Measurements from ENCODE around the gene CCR5AS.
"Not testable (repeated sequence)": the region's sequence is repeated elsewhere in the genome, so short reads cannot be mapped to it uniquely, and the experiment has no call there.

Gene CCR5AS

DNA sequence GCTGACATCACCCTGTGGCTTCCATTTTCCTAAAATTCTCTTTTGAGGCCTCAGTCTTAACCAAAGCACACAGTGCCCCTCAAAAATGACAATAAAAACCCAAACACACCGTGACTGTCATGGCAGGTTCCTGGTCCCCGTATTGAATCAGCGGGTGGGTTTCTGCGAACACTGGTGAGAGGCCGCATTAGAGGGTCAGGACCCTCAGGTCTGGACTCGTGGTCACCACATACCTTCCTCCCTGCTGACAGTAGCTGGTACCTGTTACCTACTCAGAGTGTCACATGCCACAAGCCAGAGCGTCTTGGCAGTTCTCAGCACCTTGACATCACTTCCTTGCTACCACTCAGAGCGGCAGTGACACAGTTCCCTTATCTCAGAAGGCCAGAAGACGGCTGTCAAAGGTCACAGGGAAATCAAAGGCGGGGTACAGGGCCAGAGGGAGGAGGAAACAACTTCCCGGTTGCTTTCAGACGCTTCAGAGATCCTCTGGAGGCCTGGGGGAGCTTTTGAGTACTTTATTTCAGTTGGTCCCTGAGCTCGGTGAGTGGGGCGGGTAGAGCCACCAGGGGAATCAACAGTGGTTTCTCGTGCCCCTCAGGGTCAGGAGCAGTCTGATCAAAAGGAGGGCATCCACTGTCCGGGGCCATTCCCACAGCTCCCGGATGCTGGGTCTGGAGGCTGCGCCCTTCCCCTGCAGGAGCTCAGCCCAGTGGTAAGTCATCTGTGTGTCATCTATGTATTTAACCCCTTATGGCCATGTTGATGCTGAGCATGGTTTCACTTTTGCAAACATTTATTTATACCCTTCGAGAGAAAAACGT is at the start of gene CCR5AS, which contains the start of gene CCRL2:
Gene CCR5AS (minus strand): TSS at position 279 of the 824 bp plus-strand sequence.
Gene CCRL2 (plus strand): TSS at position 472 of the 824 bp plus-strand sequence. CDS start 821 bp downstream, outside the sequence.
- no peak for DNase-seq (ENCODE audit: low read depth)

DNA sequence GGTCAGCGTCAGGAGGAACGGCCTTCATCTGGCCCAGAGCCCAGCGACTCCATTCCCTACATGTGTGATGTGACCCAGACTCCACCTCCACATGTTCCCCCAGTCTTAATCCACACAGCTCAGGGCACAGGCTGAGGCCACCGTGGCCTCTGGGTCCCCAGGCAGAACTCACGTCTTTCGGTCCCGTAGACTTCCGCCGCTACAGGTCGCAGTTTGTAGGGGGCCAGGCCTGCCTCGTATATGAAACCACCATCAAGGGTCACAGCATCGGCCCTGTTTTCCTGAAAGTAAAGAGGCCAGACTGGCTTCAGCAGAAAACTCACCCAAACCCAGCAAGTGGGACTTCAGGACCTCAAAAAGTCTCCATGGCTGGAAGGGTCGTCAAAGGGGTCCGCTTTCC is 49.3 kb upstream of the CCR5AS start:
- DNase-seq (ENCODE audit: low read depth), result no peak

DNA sequence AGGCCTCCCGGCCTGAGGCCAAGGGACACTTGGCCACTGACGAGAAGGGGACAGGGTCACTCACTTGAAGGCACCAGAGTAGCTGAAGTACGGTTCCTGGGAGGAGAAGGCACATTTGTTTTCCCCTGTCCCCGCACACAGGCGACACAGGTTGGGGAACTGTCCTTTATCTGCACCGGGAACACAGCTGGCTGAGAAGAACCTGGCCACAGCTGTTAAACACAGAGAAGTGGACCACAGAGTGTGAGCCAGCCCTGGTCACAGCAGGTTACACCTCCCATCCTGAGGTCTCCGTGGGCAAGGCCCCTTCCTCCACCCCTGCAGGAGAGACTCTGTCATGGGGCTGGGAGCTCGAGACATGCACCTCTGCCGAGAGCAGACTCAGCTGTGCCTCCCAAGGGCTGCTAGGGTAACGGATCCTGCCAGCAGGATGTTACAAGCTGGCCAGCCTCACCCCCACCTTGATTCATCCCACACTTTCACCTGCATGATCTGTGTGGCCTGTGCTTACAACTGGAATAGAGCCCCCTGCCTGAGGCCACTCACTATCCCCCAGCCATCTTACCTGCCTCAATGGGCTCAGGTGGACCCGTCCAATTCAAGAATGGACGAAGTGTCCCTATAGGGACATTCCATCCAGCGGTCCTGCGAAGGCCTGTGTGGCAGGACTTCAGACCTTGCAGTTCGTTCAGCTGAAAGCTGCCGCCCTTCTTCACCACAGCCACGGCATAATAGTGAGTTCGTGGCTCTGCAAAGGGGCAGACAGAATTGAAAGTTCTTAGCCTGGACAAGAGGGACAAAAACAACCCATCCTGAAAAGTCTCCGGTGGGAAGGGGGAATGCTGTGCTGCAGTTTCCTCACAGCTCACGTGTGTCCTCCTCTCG is 48.6 kb upstream of the CCR5AS start:
- no peak for DNase-seq (ENCODE audit: low read depth)

DNA sequence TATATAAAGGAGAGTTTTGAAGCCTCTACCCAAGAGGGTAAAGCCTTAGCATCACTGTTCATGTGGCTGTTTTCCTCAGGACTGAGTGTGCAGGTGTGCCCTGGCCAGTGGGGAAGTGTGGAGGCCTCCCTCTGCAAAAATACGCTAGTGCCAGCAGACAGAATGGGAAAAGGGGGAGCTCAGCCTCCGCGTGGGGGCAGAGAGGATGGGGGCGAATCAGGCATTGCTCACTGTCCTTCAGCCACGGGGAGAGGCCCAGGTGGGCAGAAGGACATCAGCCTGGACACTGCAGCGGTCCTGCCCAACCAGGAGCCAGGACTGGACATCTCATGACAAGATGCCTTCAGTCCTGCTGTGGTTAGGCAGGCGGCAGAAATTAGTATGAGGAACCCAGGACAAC is 47.7 kb upstream of the CCR5AS start:
- DNase-seq (ENCODE audit: low read depth), result no peak

DNA sequence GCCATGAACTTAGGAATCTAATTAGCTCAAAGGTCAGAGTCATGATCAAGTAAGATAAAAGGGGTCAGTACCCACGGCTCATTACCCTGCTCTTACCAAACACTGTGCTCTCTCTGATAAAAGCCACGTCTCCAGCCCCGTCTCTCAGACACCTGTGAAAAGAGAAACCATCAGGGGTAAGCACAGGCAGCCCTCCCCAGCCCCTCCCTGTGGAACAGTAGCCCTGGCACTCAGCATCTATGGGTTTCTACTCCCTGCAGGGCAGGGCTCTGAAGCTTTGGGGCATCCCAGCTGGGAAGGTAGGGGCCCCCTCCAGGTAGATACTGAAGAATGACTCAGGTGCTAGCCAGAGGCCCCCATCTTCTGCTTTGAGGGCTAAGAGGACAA is 47.3 kb upstream of the CCR5AS start:
- no peak for DNase-seq (ENCODE audit: low read depth)

DNA sequence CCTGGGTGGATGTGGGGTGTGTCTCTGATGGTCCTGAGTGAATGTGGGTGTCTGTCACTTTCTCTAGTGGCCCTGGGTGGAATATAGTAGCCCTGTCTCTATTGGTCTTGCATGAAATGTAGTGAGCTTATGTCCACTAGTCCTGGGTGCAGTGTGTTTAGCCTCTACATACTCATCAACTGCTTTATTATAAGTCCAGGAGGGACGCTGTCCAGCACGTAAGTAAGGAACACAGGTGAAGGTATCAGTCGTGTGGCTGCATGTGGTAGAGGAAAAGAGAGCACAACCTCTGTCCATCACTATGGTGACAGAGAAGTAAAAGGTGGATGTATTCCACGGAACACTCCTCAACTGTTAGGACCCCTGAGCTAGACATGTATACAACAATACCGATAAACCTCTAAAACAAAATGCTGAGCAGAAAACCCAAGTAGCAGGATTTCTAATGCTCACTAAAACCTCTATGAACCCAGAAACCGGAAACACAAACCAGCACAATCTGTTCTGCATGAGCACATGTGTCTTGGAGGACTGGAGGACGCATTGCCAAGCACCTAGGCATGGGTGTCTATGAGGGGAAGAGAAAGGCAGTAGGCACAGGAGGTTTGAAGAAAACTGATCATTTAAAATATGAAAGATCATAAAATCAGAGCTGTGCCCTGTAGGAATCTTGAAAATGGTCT is 46.8 kb upstream of the CCR5AS start:
- DNase-seq (ENCODE audit: low read depth), result no peak

DNA sequence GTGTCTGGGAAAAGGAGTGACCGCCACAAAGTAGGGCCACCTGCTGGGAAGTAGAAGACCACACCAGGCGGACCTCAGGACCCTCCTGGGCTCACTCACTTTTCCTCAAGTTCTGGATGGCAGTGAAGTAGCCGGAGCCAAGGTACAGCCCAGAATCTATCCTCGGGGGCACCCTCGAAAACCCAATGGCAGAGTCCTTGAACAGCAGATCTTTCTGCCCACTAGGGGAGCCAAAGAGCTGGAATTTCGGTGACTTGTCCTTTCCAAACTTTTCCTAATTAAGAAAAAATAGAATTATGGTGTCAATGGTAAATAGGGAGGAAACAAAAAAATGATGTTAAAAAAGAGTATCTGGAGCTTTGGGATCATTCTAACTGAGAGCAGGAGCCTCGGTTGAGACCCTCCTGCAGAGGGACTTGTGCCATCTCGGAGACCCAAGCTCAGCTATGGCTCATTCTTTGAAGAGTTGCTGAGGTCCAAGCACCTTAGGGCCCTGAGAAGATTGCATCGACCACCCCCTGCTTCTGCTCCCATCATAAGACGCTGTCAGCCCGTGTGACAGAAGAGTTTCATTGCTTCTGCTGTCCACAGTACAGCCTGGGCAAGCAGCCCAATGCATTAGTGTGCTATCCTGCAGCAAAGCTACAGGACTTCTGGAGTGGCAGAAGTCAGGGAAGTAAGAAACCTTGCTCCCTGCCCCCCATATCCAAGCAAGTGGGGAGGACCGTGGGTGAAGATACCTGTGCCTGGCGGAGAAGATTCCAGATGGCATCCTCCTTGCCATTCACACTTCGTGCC is 43.1 kb upstream of the CCR5AS start:
- DNase-seq (ENCODE audit: low read depth), result no peak

DNA sequence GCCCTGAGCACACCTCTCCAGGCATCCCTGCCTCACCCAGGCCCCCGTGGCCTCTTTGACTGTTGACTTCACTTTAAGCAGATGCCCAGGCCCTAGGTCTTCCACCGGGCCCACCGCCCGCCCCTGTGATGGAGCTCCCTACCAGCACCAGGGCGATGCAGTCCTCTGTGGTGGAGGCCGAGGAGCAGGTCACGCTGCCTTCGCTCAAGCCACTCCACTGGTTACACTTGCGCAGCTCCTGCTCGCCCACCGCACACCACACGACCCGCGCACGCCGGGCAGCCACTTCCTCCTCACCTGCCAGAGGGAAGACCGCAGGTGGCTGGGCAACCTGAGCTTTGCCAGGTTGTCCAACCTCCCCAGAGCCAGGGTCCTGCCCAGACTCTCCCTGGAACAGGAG is 41.9 kb upstream of the CCR5AS start:
- DNase-seq (ENCODE audit: low read depth), result no peak

DNA sequence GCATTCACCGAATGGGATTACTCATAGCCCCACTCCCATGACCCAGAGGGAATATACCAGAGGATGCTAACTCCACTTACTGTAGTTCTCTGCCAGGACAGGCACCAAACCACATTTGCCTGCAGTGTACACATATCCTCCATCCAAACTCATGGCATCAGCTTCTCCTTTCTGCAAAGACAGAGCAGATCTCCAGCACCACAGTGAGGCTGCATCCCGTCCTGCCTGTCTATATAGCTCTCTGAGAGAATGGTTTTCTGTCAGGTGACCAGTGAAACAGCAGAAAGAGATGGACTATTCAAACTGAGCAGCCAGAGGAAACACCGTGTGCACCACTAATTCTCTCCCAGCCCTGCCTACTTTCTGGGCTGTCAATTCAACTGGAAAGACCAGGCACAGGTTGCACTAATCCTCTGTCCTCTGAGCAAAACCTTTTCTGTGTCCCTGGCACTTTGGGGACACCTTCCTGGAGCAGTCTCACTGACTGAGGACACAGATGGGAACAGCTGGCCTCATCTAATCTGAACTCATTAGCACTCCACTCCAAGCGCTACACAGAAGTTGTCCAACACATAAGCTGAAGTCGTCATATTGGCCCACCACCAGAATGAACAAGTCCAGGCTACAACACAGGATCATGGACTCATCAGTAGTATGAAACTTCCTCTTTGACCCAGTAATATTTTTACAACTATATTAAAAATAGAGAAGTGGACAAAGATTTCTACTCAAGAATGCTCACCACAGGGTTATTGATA is 40.5 kb upstream of the CCR5AS start:
- no peak for DNase-seq (ENCODE audit: low read depth)

DNA sequence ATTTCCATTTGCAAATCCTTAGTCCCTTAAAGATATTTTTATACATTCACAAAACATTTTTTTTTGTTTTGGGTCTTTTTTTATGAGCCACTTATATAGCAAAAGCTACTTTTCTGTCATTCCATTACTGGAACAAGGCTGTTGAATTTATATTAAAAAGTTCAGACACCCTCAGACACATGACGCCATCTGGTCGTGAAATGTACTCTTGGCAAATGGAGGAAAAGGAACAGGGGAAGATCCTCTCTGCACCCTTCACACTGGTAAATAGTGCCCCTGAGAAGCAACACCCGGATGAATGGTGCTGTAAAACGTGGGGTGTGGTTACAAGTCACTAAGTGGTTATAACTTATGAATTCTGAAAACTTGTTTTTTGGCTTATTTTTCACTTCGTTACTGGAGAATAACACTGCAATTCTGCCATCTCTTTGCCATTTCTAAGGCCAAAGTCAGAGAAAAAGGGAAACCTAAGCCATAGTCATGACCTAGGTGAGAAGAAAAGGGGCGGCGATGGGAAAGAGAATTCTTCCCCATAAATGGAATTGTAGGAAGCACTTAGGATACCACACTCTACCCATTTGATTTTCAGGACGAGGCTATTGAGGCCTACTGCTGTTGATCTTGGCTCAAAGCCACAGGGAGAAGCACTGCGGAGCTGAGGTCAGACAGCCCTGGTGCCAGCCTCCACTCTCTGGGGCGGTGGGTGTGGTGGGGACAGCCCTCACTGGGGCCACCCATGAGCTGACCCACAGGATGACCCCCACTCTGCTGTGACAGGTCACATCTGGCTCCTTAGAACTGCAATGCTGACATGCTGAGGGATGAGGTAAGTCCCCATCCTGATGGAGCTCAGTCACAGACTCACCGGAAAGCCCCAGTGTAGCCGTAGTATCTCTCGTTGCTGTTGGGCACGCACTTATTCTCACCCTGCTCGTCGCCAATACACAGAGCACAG is 36.0 kb upstream of the CCR5AS start:
- DNase-seq (ENCODE audit: low read depth), result no peak

DNA sequence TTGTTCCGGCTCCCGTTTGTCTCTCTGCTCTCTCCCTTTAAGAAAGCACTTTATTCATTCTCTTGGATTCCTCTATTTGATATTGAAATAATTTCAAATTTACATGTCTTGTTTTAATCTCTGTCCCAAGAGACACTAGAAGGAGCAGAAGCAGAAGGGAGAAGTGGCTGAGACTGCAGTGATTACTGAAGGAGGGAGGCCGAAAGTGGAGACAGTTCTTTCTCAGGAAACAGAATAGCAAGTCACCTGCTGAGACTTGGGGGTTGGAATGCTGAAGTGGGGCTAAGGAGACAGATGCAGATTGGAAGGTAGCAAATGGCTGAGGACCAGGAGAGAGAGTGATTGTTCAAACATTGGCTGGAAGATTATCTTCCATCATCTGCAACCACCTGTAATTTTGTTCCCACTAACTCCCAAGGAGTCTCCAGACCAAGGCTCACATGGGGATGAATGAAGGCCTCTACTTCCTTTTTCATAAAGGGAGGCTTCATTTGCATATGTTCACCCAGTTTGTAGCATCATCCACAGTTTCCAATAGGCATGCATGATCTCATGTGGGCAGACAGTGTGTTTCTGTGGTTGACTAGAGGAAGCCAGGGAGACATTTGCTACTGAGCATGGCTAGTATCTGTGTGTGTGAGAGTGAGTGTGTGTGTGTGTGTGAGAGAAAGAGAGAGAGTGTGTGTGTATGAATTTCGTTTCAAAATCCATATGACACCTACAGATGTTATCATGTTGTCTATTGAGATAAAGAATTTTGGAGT is 33.8 kb upstream of the CCR5AS start:
- DNase-seq (ENCODE audit: low read depth), result no peak

DNA sequence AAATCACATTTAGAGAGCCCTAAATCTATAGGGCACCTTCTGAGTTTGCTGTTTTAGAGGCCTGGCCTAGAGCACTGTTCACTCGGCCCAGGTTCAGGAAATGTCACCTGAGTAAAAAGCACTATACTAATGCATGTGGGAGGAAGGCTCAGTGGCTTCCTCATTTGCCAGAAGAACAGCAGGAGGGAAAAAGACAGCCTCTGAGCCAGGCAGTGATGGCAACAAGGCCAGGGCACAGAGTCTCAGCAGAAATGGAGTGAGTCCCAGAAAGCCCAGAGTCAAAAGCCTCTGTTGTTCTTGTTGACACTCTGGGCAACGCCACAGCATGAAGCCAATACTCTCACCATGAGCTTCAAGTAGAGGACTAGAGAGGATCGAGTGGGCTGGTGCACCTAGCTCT is 32.0 kb upstream of the CCR5AS start:
- no peak for DNase-seq (ENCODE audit: low read depth)

DNA sequence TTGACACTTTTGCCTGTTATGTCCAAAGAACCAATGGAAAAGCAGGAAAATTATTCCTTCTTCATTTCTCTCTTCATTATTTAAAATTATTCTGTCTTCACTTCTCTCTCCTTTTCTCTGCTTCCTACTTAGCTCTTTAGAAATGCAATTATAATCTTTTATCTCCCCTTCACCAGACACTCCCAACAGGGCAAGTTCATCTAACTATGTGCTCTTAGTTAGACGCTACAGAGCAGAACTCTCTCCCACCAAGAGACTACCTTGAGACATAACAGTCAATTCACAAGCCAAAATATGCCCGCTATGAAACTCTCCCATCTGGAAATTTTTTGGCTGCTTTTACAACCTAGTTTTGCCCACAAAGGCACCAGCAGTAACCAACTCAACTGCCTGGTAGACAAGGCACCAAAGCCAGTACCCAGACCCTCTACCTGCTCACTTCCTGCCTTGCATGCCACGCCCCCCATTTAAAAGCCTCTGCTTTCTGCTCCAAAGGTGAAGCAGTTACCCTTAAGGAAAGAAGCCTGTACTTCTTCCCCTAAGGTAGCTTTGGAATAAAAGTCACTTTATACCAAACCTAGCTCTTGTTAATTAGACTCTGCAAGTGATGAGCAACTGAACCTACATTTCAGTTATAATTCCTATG is 28.3 kb upstream of the CCR5AS start:
- no peak for DNase-seq (ENCODE audit: low read depth)

DNA sequence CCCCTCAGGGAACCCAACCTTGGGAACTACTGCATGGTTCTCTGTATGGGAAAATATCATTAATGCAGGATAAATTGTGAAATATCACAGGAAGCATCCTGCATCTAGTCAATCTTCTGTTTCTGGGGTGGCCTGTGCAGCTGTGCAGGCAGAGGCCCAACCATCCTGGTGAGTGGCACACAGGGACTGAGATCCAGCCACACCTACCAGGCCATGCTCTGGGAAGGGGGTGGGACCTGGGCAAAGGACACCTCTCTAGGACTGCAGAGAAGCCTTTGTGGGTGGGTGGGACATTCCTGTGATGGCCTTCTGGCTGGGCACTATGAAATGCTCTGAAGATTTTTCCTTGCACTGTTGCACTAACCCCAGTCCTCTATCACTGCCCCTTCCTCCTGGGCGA is 27.0 kb upstream of the CCR5AS start:
- no peak for DNase-seq (ENCODE audit: low read depth)

DNA sequence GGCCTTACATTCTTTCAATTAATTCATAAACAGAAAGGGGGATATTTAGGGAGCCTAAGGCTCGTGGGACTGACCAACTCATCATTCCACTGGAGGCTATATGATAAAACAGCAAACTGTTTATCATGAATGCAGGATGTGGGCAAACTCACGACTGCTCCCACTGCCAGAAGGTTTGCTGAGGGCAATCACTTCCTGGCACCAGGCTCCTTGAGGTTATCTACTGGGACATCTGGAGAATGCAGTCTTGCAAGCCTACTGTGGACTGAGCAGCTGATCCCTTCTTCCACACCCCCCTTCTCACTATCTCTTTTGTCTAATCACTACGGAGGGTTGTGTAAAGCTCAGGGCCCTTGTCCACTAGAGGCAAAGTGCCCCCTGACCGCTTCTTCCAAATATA is 26.3 kb upstream of the CCR5AS start:
- DNase-seq (ENCODE audit: low read depth), result not testable (repeated sequence)

DNA sequence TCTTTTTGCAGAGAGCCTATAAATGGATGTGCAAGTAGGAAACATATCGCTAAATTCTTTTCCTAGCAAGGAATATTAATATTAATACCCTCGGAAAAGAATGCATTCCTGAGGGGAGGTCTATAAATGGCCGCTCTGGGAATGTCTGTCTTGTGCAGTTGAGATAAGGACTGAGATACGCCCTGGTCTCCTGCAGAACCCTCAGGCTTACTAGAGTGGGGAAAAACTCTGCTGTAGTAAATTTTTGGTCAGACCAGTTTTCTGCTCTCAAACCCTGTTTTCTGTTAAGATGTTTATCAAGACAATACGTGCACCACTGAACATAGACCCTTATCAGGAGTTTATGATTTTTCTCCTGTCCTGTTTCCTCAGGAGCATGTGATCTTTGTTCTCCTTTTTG is 25.0 kb upstream of the CCR5AS start:
- not testable (repeated sequence) for DNase-seq (ENCODE audit: low read depth)

DNA sequence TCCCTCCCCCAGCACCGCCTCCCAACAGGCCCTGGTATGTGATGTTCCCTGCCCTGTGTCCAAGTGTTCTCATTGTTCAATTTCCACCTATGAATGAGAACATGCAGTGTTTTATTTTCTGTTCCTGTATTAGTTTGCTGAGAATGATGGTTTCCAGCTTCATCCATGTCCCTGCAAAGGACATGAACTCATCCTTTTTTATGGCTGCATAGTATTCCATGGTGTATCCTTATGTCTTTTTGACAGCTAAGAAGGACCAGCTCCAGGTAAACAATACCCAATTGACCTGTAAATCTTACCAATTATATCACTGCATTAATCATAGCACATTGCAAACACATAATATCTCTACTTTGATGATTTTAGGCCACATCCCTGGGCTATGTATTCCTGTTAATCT is 24.0 kb upstream of the CCR5AS start:
- DNase-seq (ENCODE audit: low read depth), result not testable (repeated sequence)

DNA sequence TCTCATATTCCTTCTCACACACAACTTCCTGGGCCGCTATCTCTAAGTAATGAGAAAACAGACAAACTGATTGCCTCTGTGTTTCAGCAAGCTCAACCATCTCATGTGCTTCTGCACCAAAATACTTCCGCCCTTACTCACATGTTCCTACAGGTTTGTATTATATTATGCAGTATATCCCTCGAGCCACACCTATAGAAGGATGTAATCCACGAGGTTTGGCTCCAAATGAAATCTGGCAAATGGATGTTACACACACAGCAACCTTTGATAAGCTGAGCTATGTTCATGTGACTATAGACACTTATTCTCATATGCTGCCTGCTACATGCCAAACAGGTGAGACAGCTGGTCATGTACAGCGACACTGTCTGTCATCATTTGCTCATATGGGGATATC is 22.8 kb upstream of the CCR5AS start:
- no peak for DNase-seq (ENCODE audit: low read depth)
